GM12878 (cell line): ENCODE measurements around the gene CGN. TPM values are rescaled to one million over a fixed set of nuclear protein-coding genes. Genes with fewer than 3 reads are reported as not detected.

Source experiments
- ATAC-seq: fragments of 200-7000 bp; cut with Tn5 transposase; 3 replicates; pipeline ENCODE4 v1.9.1; 2020; ENCODE audit warnings: mild to moderate bottlenecking, moderate library complexity
- BruUV-seq: library from RNA; stranded (reverse); fragments of 400-500 nt; replicated peaks from 2 replicates; lab custom pipeline; 2021; lab: Mats Ljungman, UMichigan
- CTCF ChIA-PET: fragments of 300-600 bp; sonication (Branson Sonifier 250); formaldehyde crosslinking; extraction: SDS; loops from one replicate; lab custom pipeline; 2021; ENCODE audit warnings: inconsistent platforms; lab: Yijun Ruan, JAX
- POLR2A ChIA-PET: fragments of 350-600 bp; formaldehyde crosslinking; extraction: SDS; loops from one replicate; lab custom pipeline; 2021; ENCODE audit warnings: inconsistent platforms; lab: Charles Lee
- RAD21 ChIA-PET: fragments of 300-600 bp; sonication (Branson Sonifier 250); formaldehyde crosslinking; loops from one replicate; lab custom pipeline; 2023; ENCODE audit warnings: antibody characterized with exemption; ENCODE audit not compliant: unreplicated experiment; lab: Charles Lee
- SMC1A ChIA-PET: fragments of 300-600 bp; sonication (Branson Sonifier 250); formaldehyde crosslinking; loops from one replicate; lab custom pipeline; 2023; ENCODE audit not compliant: unreplicated experiment, uncharacterized antibody; lab: Charles Lee
- DNase-seq: peaks from one replicate; pipeline ENCODE4 v3.0.0-alpha.2; 2011; ENCODE audit warnings: low read depth, low spot score
- FAIRE-seq: peaks from 3 replicates; lab custom pipeline; 2011; peaks lifted over from hg19 to GRCh38; lab: Jason Lieb, UNC
- H2AFZ ChIP-seq: 2 replicates; pipeline ENCODE4 v1.6.0; 2011; ENCODE audit warnings: low read depth, low read length, control low read depth; ENCODE audit not compliant: control insufficient read depth
- H3K27ac ChIP-seq: 2 replicates; pipeline ENCODE4 v1.5.1; 2011; ENCODE audit warnings: control low read depth; ENCODE audit not compliant: control insufficient read depth, insufficient read depth
- H3K27me3 ChIP-seq, 2 experiments: replicated peaks in 1 of 2; 2 replicates each; pipeline versions ENCODE4 v1.6.0 to v1.6.1; 2011; ENCODE audit warnings: low read length in 1 of 2; ENCODE audit not compliant: control insufficient read depth in 2 of 2, insufficient read depth in 2 of 2
- H3K36me3 ChIP-seq, 2 experiments: 2 replicates each; pipeline ENCODE4 v1.5.1; 2011; ENCODE audit warnings: low read length in 1 of 2; ENCODE audit not compliant: control insufficient read depth in 2 of 2, insufficient read depth in 2 of 2
- H3K4me1 ChIP-seq: 2 replicates; pipeline ENCODE4 v1.6.1; 2011; ENCODE audit warnings: mild to moderate bottlenecking, low read length, moderate library complexity, mixed read lengths; ENCODE audit not compliant: control insufficient read depth, insufficient read depth
- H3K4me2 ChIP-seq: 2 replicates; pipeline ENCODE4 v1.6.0; 2011; ENCODE audit warnings: control low read depth; ENCODE audit not compliant: control insufficient read depth, insufficient read depth
- H3K4me3 ChIP-seq: fragments of 200-600 bp; sonication (generic); 2 replicates; pipeline ENCODE4 v1.5.1; 2016
- H3K79me2 ChIP-seq: 2 replicates; pipeline ENCODE4 v1.6.0; 2011; ENCODE audit warnings: low read length; ENCODE audit not compliant: control insufficient read depth, insufficient read depth
- H3K9ac ChIP-seq: 2 replicates; pipeline ENCODE4 v1.8.0; 2011; ENCODE audit warnings: low read length, control low read depth, mixed read lengths; ENCODE audit not compliant: control insufficient read depth, insufficient read depth
- H3K9me3 ChIP-seq: replicated peaks from 3 replicates; pipeline ENCODE4 v1.5.1; 2011; ENCODE audit warnings: mild to moderate bottlenecking, low read length; ENCODE audit not compliant: control insufficient read depth, insufficient read depth
- H4K20me1 ChIP-seq: 2 replicates; pipeline ENCODE4 v1.6.0; 2011; ENCODE audit not compliant: control insufficient read depth, insufficient read depth
- BMI1 ChIP-seq: fragments of 450-650 bp; IDR thresholded peaks from 2 replicates; pipeline ENCODE4 v1.6.1; 2016; ENCODE audit warnings: mild to moderate bottlenecking, moderate library complexity, borderline replicate concordance
- CBFB ChIP-seq: IDR thresholded peaks from 2 replicates; pipeline ENCODE4 v1.6.1; 2016; ENCODE audit warnings: antibody characterized with exemption, low read depth
- CREM ChIP-seq: IDR thresholded peaks from 2 replicates; pipeline ENCODE4 v1.6.1; 2014; ENCODE audit warnings: antibody characterized with exemption, low read depth
- FOXM1 ChIP-seq: IDR thresholded peaks from 2 replicates; pipeline ENCODE4 v1.6.1; 2012; ENCODE audit warnings: low read depth, mild to moderate bottlenecking, inconsistent platforms, low read length, moderate library complexity
- HDAC6 ChIP-seq: fragments of 200-600 bp; sonication (generic); IDR thresholded peaks from one replicate; pipeline ENCODE4 v1.8.0; 2017; ENCODE audit warnings: antibody characterized with exemption; ENCODE audit not compliant: unreplicated experiment
- HDGF ChIP-seq: fragments of 450-650 bp; IDR thresholded peaks from 2 replicates; pipeline ENCODE4 v1.6.1; 2016; ENCODE audit warnings: antibody characterized with exemption
- JUNB ChIP-seq: IDR thresholded peaks from 2 replicates; pipeline ENCODE4 v1.6.1; 2016; ENCODE audit warnings: antibody characterized with exemption, mild to moderate bottlenecking
- MTA3 ChIP-seq: IDR thresholded peaks from 2 replicates; pipeline ENCODE4 v1.6.1; 2012; ENCODE audit warnings: low read length, inconsistent platforms, borderline replicate concordance
- NBN ChIP-seq: fragments of 450-650 bp; IDR thresholded peaks from 2 replicates; pipeline ENCODE4 v1.6.1; 2016
- NR2C1 ChIP-seq: fragments of 450-650 bp; IDR thresholded peaks from 2 replicates; pipeline ENCODE4 v1.6.1; 2017; ENCODE audit warnings: antibody characterized with exemption, mild to moderate bottlenecking, moderate library complexity
- RFX5 ChIP-seq: IDR thresholded peaks from 2 replicates; pipeline ENCODE4 v1.6.1; 2011; ENCODE audit warnings: low read depth, low read length, improper control_type of control experiment
- RUNX3 ChIP-seq: IDR thresholded peaks from 2 replicates; pipeline ENCODE4 v1.6.1; 2012; ENCODE audit warnings: low read length, inconsistent platforms
- SMAD1 ChIP-seq: fragments of 450-650 bp; IDR thresholded peaks from 2 replicates; pipeline ENCODE4 v1.6.1; 2018; ENCODE audit warnings: mild to moderate bottlenecking, low read depth; ENCODE audit not compliant: partially characterized antibody
- SREBF1 ChIP-seq: IDR thresholded peaks from 2 replicates; pipeline ENCODE4 v1.6.1; 2012; ENCODE audit warnings: mild to moderate bottlenecking, low read length
- TCF7 ChIP-seq: IDR thresholded peaks from 2 replicates; pipeline ENCODE4 v1.6.1; 2014; ENCODE audit warnings: antibody characterized with exemption, borderline replicate concordance
- WGBS: methylation state at CpG from one replicate; pipeline ENCODE4 v1.1.6; 2016; ENCODE audit warnings: low lambda C conversion rate; ENCODE audit not compliant: insufficient replicate concordance, insufficient coverage; ENCODE audit errors: missing lambda C conversion rate; 5-methylcytosine and 5-hydroxymethylcytosine counted together
- in situ Hi-C: fragments of 300-500 bp; cut with MboI; formaldehyde crosslinking; loops from 9 replicates; pipeline ENCODE4 v1.14.3; 2018; ENCODE audit warnings: mixed read lengths
- intact Hi-C: fragments of 100-400 bp; cut with micrococcal nuclease; formaldehyde crosslinking; loops from one replicate; pipeline ENCODE4 v1.14.2; 2022; ENCODE audit not compliant: unreplicated experiment
- polyA plus RNA-seq, 11 experiments: library from polyadenylated mRNA; depleted of rRNA in 4 of 11; unstranded in 6 of 11; stranded (reverse) in 5 of 11; fragments of >200 nt; fragmentation: Nextera tagmentation in 4 of 11; fragmentation: Illumina TruSeq in 1 of 11; extraction: Ambion mirVana in 4 of 11; extraction: Trizol in 1 of 11; gene quantifications; 1 replicate in 1 of 11; 2 replicates in 10 of 11; pipeline versions ENCODE4 v1.2.1 to v1.2.3, GENCODE V29; 2011 to 2016; ENCODE audit warnings: inconsistent platforms in 2 of 11, missing spikeins in 2 of 11, low read depth in 1 of 11
- total RNA-seq, 4 experiments: library from RNA; depleted of rRNA in 3 of 4; stranded (reverse); fragments of >200 nt in 3 of 4; fragmentation: Illumina TruSeq in 1 of 4; extraction: Trizol in 1 of 4; gene quantifications; 2 replicates each; pipeline versions ENCODE4 v1.2.1 to v1.2.3, GENCODE V29; 2013 to 2021
- TF ChIP-seq, protein P1 (sequence below): fragments of 450-650 bp; IDR thresholded peaks from 2 replicates; pipeline ENCODE4 v1.6.1; 2017; ENCODE audit warnings: mild to moderate bottlenecking, moderate library complexity

CGN gene
- total and polyA plus RNA-seq, 10 of the 15 experiments (the other 5 are each of a cell fraction or from before 2014, with no cell fraction given) = 0.11 to 6.5 (median 3.4) TPM

DNA sequence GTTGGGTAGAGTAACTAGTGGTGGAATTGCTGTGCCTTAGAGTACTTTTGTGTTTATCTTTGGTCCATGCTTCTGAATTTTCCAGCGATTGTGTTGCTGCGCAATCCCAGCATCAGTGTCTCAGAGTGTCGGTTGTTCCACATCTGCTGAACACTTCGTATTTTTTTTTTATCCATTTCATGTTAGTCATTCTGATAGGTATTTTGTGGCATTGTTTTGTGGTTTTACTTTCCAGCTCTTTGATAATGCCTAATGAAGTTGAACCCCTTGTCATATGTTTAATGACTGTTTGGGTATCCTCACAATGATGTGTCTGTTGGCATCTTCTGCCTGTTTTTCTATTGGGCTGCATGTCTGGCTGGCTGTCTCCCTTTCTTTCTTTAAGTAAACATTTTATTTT lies 42.5 kb downstream of the CGN start:
- SMC1A ChIA-PET = no interaction called here

DNA sequence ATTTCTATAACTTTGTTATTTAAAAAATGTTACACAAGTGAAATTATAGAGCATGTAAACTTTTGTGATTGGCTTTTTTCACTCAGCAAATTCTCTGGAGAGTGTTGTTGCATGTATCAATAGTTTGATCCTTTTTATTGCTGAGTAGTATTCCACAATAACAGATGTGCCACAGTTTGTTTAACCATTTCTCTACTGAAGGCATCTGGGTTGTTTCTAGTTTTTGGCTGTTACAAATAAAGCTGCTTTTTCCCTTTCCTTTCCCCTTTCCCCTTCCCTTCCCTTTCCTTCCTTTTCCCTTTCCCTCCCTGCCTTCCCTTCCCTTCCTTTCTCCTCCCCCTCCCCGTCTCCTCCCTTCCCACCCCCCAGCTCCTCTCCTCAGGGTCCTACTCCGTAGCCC lies 44.9 kb downstream of the CGN start:
- intact Hi-C loops (no loop called here), in situ Hi-C loops (no loop called here)
- Histone ChIP-seq H3K4me3 (no peak overlapping the region), H3K4me2 (no peak overlapping the region), H4K20me1 (no peaks in the 10 kb centered on the region), H3K27me3 (no peaks in the 10 kb centered on the region), H3K4me1 (no peaks in the 10 kb centered on the region), H3K9me3 (no peaks in the 10 kb centered on the region), H3K27ac (no peak overlapping the region), H3K9ac (no peak overlapping the region), H3K79me2 (no peaks in the 10 kb centered on the region), H3K36me3 (no peaks in the 10 kb centered on the region), H2AFZ (no peak overlapping the region)
- ATAC-seq (no peak), DNase-seq (no peak), FAIRE-seq (no peak)
- whole genome bisulfite sequencing = 40% methylated on average over 1 of the region's 2 CpGs
- POLR2A ChIA-PET = interaction anchor here (0.6 kb wide), 1 partner anchor 61 kb away, joined by 3 read pairs; no protein-coding TSS in a partner anchor
- no TSS peak for BruUV-seq
- RAD21 ChIA-PET = no interaction called here
- CTCF ChIA-PET = no interaction called here
- SMC1A ChIA-PET = no interaction called here
- TF ChIP-seq MTA3 = no peak
- no peak for TF ChIP-seq BMI1
- TF ChIP-seq NBN = no peak
- no peak for TF ChIP-seq SREBF1
- TF ChIP-seq CREM = no peak
- no peak for TF ChIP-seq FOXM1
- no peak for TF ChIP-seq RUNX3
- no peak for TF ChIP-seq SMAD1
- no peak for TF ChIP-seq NR2C1
- no peak for TF ChIP-seq CBFB
- TF ChIP-seq, protein P1, sequence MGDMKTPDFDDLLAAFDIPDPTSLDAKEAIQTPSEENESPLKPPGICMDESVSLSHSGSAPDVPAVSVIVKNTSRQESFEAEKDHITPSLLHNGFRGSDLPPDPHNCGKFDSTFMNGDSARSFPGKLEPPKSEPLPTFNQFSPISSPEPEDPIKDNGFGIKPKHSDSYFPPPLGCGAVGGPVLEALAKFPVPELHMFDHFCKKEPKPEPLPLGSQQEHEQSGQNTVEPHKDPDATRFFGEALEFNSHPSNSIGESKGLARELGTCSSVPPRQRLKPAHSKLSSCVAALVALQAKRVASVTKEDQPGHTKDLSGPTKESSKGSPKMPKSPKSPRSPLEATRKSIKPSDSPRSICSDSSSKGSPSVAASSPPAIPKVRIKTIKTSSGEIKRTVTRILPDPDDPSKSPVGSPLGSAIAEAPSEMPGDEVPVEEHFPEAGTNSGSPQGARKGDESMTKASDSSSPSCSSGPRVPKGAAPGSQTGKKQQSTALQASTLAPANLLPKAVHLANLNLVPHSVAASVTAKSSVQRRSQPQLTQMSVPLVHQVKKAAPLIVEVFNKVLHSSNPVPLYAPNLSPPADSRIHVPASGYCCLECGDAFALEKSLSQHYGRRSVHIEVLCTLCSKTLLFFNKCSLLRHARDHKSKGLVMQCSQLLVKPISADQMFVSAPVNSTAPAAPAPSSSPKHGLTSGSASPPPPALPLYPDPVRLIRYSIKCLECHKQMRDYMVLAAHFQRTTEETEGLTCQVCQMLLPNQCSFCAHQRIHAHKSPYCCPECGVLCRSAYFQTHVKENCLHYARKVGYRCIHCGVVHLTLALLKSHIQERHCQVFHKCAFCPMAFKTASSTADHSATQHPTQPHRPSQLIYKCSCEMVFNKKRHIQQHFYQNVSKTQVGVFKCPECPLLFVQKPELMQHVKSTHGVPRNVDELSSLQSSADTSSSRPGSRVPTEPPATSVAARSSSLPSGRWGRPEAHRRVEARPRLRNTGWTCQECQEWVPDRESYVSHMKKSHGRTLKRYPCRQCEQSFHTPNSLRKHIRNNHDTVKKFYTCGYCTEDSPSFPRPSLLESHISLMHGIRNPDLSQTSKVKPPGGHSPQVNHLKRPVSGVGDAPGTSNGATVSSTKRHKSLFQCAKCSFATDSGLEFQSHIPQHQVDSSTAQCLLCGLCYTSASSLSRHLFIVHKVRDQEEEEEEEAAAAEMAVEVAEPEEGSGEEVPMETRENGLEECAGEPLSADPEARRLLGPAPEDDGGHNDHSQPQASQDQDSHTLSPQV = no peak
- TF ChIP-seq RFX5 = no peak
- no peak for TF ChIP-seq HDAC6
- TF ChIP-seq HDGF = no peak

More for the DNA sequence above, 42.5 kb downstream of the CGN start:
- Histone ChIP-seq H3K27me3 (no peaks in the 10 kb centered on the region), H3K4me2 (no peak overlapping the region), H4K20me1 (no peaks in the 10 kb centered on the region), H3K9me3 (no peaks in the 10 kb centered on the region), H3K4me3 (no peak overlapping the region), H3K4me1 (no peaks in the 10 kb centered on the region), H3K27ac (no peak overlapping the region)
- no TSS peak for BruUV-seq
- in situ Hi-C loops = no loop called here
- FAIRE-seq (no peak), ATAC-seq (no peak; the same call in 2 of the 3 replicates), DNase-seq (no peak)
- WGBS = 56% methylated on average over 4 of the region's 4 CpGs
- ChIA-PET CTCF (no interaction called here), RAD21 (no interaction called here)
- TF ChIP-seq TCF7 (peak; percentile 61; the same call in 1 of the 2 replicates), JUNB (peak; percentile 41; the same call in 1 of the 2 replicates), RUNX3 (peak; percentile 76), MTA3 (no peak)
- TF ChIP-seq, all 136 proteins: peak for 3
- Histone ChIP-seq H3K79me2 (no peaks in the 10 kb centered on the region), H2AFZ (no peak overlapping the region), H3K9ac (no peak overlapping the region), H3K36me3 (no peaks in the 10 kb centered on the region)
- POLR2A ChIA-PET = no interaction called here
- intact Hi-C loops = no loop called here
